Dedifferentiated amniotic fluid mesenchymal stem cell (primary cell): ENCODE data around the gene RAB4A.

ENCODE experiments used
- DNase-seq: peaks from one replicate; pipeline ENCODE4 v3.0.0-alpha.2; 2016; ENCODE audit errors: extremely low spot score

The RAB4A gene

GRCh38 chr1:229244091-229244490 is 26.8 kb upstream of the RAB4A start:
- DNase-seq = no peak

DNA sequence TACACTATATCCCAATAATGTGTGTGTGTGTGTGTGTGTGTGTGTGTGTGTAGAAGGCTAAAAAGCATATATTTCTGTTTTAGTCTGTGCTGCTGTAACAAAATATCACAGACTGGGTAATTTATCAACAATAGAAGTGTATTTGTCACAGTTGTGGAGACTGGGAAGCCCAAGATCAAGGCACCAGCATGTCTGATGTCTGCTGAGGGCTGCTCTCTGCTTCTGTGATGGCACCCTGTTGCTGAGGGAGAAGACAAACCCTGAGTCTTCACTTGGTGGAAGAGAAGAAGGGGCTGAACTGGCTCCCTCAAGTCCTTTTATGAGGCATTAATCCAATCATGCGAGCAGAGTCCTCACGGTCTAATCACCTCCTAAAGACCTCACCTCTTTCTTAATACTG is 23.0 kb upstream of the RAB4A start:
- no peak for DNase-seq

DNA sequence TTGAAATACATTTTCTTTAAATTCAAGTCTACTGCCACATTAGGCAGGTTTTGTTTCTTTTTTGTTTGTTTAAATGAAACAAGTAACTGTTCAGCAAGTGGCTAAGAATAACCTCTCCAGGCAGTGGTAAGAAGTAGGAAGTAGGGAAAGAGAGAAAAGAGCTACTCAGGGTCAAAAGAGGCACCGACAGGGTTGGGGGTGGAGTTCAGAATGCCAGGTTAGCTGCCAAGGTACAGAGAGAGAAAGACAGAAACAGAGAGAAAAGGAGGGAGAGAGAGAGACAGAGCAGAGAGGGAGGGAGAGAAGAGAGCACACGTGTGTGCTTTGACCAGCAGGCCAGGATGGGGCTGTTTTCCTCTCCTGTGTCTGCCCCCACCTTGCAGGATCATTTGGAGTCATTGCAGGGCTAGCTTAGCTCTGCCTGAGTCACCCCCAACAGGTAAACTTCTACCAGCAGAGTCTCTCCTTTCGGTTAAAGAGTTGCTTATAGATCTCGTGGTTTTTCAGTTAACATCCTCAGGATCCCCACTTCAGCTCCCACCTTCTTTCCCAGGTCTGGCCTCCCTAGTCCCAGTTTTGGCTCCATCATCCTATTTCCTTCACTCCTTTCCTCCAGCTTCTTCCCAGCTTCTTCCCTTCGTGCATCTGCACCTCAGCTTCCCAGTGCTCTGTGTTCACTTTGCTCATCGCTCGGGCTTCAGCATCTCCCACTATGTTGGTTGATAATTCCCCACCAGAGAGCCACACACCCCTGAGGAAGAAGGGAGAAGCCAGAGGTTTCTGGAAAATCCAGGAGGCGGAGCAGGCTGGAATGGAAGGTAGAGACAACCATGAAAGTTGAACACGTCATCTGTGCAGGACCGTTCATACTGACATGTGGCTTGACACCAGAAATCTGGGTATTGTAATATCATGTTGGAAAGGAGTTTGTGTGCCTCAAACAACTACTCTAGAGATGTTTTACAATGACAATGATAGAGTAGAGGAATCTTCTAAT is 21.8 kb upstream of the RAB4A start:
- no peak for DNase-seq

- DNase-seq = no peak
Measured at GRCh38 chr1:229249854-229250644, 20.9 kb upstream of the RAB4A start.

DNA sequence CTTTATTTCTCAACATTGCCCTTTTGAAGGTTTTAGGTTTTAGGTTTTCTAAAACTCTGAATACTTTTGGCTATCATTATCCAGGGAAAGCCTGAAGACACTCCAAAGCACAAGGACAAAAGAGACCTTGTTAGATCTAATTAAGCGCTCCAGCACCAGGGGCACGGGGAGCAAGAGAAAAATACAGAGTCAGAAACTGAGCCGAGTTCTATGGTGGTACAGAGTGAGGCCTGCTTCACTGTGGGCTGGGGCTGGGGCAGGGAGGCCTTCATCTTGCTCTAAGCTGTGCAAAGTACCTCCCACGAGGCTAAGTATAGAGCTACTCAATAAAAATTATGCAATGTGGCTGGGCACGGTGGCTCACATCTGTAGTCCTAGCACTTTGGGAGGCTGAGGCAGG is 19.7 kb upstream of the RAB4A start:
- no peak for DNase-seq

DNA sequence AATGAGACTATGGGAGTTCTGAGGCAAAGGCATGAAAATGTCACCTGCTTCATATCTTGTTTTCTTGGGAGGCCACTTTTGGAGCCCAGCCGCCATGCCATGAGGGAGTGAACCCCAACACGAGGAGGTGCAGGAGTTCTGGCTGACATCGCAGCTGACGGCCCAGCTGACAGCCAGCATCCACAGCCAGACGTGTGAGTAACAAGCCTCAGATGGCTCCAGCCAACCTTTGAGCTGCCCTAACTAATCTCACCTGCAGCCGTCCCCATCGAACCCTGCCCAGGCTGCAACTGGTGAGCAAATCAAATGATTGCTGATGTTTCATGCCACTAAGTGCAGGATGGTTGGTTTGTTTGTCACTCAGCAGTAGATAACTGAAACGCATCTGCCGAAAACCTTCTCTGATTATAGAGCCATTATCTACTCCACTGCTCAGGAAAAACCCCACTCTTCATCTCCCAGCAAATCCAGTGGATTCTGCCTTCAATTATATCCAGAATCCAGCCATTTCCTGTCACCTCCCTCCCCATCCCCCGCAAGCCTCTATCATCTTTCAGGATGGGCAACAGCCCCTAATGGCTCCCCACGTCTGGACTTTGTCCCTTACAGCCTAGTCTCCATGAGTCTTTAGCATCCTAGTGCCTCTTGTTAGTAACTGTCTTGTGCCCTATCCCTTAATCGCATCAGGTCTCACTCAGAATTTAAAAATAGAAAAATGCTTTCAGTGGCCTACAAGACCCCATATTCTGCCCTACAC is 18.5 kb upstream of the RAB4A start:
- no peak for DNase-seq

DNA sequence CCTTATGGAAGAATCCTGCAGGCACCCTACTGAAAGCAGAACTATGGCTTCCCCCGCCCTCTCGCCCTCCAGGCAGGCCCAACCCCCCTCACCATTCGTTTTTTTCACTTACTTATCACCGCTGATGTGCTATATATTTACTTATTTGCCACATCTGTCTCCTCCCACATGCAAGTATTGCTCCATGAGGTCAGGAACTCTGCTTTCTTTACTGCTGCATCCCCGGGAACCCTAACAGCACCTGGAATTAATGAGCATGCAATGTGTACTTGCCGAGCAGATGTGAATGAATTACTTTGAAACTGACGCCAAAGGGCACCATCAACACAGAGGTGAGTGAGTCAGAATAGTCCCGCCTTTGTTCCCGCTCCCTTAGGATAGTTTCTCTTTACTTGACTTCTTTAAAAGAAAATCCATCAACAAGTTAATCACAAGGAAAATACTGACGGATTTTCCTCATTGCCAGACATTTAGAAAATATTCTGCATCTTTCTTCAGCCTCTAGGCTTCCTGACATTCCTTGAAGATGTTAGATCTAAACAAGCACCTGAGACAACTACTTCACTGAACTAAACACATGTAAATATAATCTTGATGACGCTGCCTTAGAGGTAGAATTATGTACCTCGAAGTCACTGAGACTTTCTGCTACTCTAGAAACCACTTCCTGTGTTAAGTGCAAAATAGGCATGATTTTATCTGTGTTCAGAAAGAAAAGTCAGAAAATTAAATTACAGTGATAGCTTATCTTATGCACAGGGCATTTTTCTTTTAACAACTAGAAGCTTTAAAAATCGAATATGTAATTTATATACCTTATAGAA is 17.5 kb upstream of the RAB4A start:
- no peak for DNase-seq

DNA sequence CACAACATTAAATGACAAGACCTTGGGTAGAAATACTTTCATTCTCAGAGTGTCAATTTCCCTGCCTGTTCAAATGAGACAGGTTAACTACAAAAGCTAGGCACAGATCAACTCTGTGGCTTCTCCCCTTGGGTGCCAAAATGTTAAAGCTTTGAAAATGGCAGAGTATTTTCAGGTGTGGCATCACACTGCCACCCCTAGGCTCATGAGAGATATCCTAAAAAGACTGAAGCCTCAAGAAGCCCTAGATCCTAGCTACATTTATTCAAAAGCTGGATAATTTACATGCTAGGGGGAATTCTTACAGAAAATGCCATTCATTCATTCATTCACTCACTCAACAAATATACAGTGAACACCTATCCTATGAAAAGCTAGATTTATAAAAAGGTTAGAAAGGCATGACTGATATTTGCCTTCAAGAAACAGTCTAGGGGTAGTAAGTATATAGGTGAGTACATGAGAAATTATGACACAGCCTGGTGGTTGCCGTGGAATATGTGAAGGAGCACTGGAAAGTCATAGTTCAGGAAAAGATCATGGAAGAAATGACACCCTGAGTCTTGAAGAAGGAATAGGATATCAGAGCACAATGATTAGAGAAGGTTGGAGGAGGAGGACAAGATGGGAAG is 15.9 kb upstream of the RAB4A start:
- no peak for DNase-seq

- peak; percentile 62 for DNase-seq
Measured at GRCh38 chr1:229258031-229258756, 12.7 kb upstream of the RAB4A start.

GRCh38 chr1:229258757-229259060 is 12.2 kb upstream of the RAB4A start:
- DNase-seq = no peak

DNA sequence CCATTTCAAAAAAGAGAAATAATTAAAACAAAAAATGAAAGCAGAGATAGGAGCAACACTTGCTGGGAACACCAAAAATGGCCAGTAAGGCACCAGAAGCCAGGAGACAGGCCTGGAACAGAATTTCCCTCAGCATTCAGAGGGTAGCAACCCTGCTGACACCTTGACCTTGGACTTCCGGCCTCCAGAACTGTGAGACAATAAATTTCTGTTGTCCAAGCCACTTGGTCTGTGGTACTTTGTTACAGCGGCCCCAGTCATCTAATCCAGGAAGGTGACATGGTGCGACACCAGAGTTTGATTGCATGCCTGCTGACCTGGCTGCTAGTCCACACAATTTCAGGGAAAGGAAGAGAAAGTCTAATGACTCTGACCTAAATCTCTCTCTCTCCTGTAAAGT is 10.6 kb upstream of the RAB4A start:
- no peak for DNase-seq

DNA sequence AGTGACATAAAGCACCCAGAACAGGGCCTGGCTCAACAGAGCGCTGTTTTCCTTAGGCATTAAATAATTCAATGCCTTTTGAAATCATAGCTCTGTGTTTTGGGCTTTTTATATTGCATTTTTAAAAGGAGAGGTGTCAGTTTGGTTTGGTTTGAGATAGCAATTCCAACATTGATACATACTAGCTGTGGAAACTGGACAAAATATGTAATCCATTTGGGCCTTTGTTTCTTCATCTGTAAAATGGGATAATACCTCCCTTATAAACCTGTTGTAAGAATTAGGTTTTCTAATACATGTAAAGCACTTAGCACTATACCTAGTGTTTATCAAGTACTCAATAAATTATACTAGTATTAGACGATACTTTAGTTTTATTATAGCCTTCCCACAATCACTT is 8.7 kb upstream of the RAB4A start:
- no peak for DNase-seq

DNA sequence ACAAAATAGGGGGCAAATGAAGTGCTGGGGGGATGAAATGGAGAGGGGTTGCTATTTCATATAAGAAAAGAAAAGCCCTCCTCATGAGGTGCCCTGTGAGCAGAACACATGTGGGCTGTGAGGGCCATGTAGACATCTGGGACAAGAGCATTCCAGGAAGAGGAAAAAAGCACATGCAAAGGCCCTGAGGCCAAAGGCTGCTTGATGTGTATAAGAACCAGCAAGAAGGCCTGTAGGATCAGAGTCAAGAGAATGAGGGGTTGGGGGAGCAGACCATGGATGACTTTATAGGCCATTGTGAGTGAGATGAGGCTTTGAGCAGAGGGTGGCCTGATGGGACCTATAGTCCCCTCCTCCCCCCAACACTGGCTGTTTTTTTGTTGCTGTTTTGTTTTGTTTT is 7.7 kb upstream of the RAB4A start:
- no peak for DNase-seq

GRCh38 chr1:229264068-229264467 is 6.8 kb upstream of the RAB4A start:
- no peak for DNase-seq

- no peak for DNase-seq
Measured at GRCh38 chr1:229264487-229264886, 6.4 kb upstream of the RAB4A start.

- no peak for DNase-seq
Measured at GRCh38 chr1:229266274-229266673, 4.6 kb upstream of the RAB4A start.

GRCh38 chr1:229266832-229267500 is 3.9 kb upstream of the RAB4A start:
- no peak for DNase-seq

GRCh38 chr1:229268505-229268904 is 2.4 kb upstream of the RAB4A start:
- no peak for DNase-seq

- peak; percentile 46 for DNase-seq
Measured at GRCh38 chr1:229271448-229272159, 693 bp downstream of the RAB4A start.
